OCI-LY3 (cell line): ENCODE data around the gene GOLGA6A.

Source experiments
- EZH2phosphoT487 ChIP-seq: fragments of 200-600 bp; shearing (Covaris generic); IDR thresholded peaks from 2 replicates; pipeline ENCODE4 v1.6.1; 2018; ENCODE audit warnings: antibody characterized with exemption, mixed run types, low read depth
- TF ChIP-seq, protein P1 (sequence below): fragments of 200-600, 300-600 bp; sonication (generic); IDR thresholded peaks from 2 replicates; pipeline ENCODE4 v1.5.1; 2014; ENCODE audit warnings: antibody characterized with exemption, low read length, low read depth

- TF ChIP-seq, protein P1, sequence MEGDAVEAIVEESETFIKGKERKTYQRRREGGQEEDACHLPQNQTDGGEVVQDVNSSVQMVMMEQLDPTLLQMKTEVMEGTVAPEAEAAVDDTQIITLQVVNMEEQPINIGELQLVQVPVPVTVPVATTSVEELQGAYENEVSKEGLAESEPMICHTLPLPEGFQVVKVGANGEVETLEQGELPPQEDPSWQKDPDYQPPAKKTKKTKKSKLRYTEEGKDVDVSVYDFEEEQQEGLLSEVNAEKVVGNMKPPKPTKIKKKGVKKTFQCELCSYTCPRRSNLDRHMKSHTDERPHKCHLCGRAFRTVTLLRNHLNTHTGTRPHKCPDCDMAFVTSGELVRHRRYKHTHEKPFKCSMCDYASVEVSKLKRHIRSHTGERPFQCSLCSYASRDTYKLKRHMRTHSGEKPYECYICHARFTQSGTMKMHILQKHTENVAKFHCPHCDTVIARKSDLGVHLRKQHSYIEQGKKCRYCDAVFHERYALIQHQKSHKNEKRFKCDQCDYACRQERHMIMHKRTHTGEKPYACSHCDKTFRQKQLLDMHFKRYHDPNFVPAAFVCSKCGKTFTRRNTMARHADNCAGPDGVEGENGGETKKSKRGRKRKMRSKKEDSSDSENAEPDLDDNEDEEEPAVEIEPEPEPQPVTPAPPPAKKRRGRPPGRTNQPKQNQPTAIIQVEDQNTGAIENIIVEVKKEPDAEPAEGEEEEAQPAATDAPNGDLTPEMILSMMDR: no peak
- no peak for TF ChIP-seq EZH2phosphoT487
Measured at GRCh38 chr15:74131628-74132413, 49.5 kb upstream of the GOLGA6A start.
